GM21447 (cell line): ENCODE measurements around the gene JOSD1.

ENCODE experiments used
- ATAC-seq: cut with Tn5 transposase; IDR thresholded peaks from one replicate; pipeline ENCODE4 v1.9.1; 2021; ENCODE audit not compliant: unreplicated experiment

Gene JOSD1

GRCh38 chr22:38715852-38716251 is 15.1 kb upstream of the JOSD1 start:
- no peak for ATAC-seq

- no peak for ATAC-seq
These were observed 14.5 kb upstream of the JOSD1 start for GRCh38 chr22:38715176-38715764.

GRCh38 chr22:38713921-38714320 is 13.2 kb upstream of the JOSD1 start:
- no peak for ATAC-seq

GRCh38 chr22:38712486-38713207 is 11.9 kb upstream of the JOSD1 start:
- no peak for ATAC-seq

GRCh38 chr22:38710866-38711265 is 10.1 kb upstream of the JOSD1 start:
- ATAC-seq, result no peak

GRCh38 chr22:38710351-38710750 is 9.6 kb upstream of the JOSD1 start:
- no peak for ATAC-seq

GRCh38 chr22:38709306-38709705 is 8.6 kb upstream of the JOSD1 start:
- ATAC-seq, result no peak

GRCh38 chr22:38707984-38708383 is 7.2 kb upstream of the JOSD1 start:
- no peak for ATAC-seq

- ATAC-seq, result no peak
These were observed 6.6 kb upstream of the JOSD1 start for GRCh38 chr22:38707346-38707745.

GRCh38 chr22:38706901-38707195 is 6.1 kb upstream of the JOSD1 start:
- ATAC-seq, result no peak

- no peak for ATAC-seq
These were observed 5.6 kb upstream of the JOSD1 start for GRCh38 chr22:38706101-38706900.

- ATAC-seq, result peak; percentile 70
These were observed 4.7 kb upstream of the JOSD1 start, which contains the start of gene GTPBP1 for GRCh38 chr22:38705235-38706100. Gene GTPBP1 (plus strand): TSS chr22:38705944. CDS start chr22:38705956, 12 bp downstream.

- ATAC-seq, result no peak
These were observed 4.0 kb upstream of the JOSD1 start for GRCh38 chr22:38704654-38705234.

- ATAC-seq, result peak; percentile 3
These were observed 414 bp downstream of the JOSD1 start for GRCh38 chr22:38700270-38700788.

- ATAC-seq, result no peak
These were observed 959 bp downstream of the JOSD1 start for GRCh38 chr22:38699784-38700183.

GRCh38 chr22:38699143-38699542 is 1.6 kb downstream of the JOSD1 start:
- no peak for ATAC-seq

- ATAC-seq, result no peak
These were observed 2.2 kb downstream of the JOSD1 start for GRCh38 chr22:38698407-38699094.

GRCh38 chr22:38697425-38698089 is 3.2 kb downstream of the JOSD1 start:
- ATAC-seq, result no peak

- ATAC-seq, result no peak
These were observed 3.9 kb downstream of the JOSD1 start for GRCh38 chr22:38696606-38697424.
